ENCODE measurements around the gene IL4I1. TPM values are rescaled to one million over a fixed set of nuclear protein-coding genes. Genes with fewer than 3 reads are reported as not detected.

Gene IL4I1
- total RNA-seq, 1 donor from 2014 or later = 0.12 TPM

DNA sequence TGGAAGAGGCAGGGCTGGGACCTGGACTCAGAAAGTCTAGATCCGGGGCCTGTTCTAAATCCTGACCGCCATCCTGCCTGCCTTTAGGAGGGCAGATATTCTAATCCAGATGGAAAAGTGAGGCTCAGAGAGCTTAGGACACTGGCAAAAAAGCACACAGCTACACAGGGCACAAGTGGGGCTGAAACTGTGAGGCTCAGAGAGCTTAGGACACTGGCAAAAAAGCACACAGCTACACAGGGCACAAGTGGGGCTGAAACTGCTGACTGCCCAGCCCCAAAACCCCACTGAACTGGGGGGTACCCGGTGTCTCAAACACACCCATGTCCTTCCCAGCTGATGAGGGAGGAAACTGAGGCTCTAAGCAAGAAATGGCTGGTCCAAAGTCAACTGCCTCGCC lies 21.5 kb downstream of the IL4I1 start:
- Mint-ChIP-seq H3K36me3 (ENCODE audit: low read depth) (no peaks in the 10 kb centered on the region), H3K4me1 (peaks cover 30% of the 10 kb centered on the region), H3K27me3 (ENCODE audit: low read depth) (no peaks in the 10 kb centered on the region), H3K9me3 (no peaks in the 10 kb centered on the region), H3K27ac (ENCODE audit: unreplicated experiment) (no peak overlapping the region), H3K4me3 (no peak overlapping the region)
- no peak for DNase-seq (ENCODE audit: low read depth, low spot score)
- TF ChIP-seq, protein P1, sequence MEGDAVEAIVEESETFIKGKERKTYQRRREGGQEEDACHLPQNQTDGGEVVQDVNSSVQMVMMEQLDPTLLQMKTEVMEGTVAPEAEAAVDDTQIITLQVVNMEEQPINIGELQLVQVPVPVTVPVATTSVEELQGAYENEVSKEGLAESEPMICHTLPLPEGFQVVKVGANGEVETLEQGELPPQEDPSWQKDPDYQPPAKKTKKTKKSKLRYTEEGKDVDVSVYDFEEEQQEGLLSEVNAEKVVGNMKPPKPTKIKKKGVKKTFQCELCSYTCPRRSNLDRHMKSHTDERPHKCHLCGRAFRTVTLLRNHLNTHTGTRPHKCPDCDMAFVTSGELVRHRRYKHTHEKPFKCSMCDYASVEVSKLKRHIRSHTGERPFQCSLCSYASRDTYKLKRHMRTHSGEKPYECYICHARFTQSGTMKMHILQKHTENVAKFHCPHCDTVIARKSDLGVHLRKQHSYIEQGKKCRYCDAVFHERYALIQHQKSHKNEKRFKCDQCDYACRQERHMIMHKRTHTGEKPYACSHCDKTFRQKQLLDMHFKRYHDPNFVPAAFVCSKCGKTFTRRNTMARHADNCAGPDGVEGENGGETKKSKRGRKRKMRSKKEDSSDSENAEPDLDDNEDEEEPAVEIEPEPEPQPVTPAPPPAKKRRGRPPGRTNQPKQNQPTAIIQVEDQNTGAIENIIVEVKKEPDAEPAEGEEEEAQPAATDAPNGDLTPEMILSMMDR (conservative IDR thresholded peaks at IDR 0.05) = no peak

DNA sequence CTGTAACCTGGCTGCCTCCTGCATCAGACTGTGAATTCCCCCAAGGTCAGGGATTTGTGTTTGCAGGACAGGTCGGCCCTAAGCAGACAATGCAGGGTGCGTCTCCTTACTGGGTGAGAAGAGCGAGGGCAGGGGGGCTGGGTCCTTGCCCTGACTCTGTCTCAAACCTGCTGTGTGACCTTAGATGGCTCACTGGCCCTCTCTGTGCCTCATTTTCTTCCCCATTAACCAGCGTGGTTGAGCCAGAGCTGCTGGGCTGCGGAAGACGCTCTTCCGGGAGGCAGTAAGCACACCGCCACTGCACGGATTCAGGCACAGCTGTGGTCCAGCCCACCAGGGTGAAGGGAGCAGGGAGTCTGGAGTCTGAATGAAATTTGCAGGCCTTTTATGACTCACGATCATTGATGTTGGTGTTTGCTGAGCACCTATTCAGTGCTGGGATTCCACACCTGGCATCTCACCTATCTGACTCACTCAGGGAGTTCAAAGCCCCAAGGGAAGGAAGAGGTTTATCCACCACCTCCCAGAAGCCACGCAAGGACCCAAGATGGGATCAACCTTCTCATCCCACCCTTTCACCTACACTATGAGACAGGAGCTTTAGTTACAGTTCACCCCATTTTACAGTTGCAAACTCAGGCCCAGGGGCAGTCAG lies 22.1 kb downstream of the IL4I1 start:
- DNase-seq (ENCODE audit: low read depth, low spot score) = no peak
- Mint-ChIP-seq H3K4me3 (peak overlapping the region; percentile 55), H3K27ac (ENCODE audit: unreplicated experiment) (no peak overlapping the region), H3K4me1 (peaks cover 32% of the 10 kb centered on the region), H3K9me3 (no peaks in the 10 kb centered on the region), H3K27me3 (ENCODE audit: low read depth) (no peaks in the 10 kb centered on the region), H3K36me3 (ENCODE audit: low read depth) (no peaks in the 10 kb centered on the region)
- TF ChIP-seq, protein P1 (conservative IDR thresholded peaks at IDR 0.05) = no peak

DNA sequence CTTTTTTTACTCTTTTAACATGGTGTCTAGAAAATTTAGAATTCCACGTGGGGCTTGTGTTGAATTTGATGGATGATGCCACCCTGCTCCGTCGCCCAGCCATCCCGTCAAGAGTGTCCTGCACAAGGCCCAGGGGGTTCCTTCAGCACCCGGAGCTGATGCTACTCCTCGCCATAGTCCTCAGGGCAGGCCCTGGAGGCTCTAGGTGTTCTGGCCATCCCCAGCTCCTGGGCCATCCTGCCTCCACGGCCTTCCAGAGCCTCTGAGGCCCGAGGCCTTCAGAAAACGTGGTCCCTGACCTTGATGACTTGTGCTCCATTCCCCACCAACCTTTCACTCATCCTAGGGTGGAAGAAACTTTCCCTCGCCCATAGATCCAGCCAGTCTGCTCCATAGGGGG lies 22.9 kb downstream of the IL4I1 start:
- no peaks in the 10 kb centered on the region for H3K36me3 Mint-ChIP-seq (ENCODE audit: low read depth)
- DNase-seq (ENCODE audit: low read depth, low spot score) = no peak
- no peaks in the 10 kb centered on the region for H3K9me3 Mint-ChIP-seq
- H3K27me3 Mint-ChIP-seq (ENCODE audit: low read depth) = no peaks in the 10 kb centered on the region
- H3K27ac Mint-ChIP-seq (ENCODE audit: unreplicated experiment) = no peak overlapping the region
- H3K4me3 Mint-ChIP-seq = peak overlapping the region; percentile 55
- TF ChIP-seq, protein P1 (conservative IDR thresholded peaks at IDR 0.05) = no peak
- peaks cover 28% of the 10 kb centered on the region for H3K4me1 Mint-ChIP-seq

DNA sequence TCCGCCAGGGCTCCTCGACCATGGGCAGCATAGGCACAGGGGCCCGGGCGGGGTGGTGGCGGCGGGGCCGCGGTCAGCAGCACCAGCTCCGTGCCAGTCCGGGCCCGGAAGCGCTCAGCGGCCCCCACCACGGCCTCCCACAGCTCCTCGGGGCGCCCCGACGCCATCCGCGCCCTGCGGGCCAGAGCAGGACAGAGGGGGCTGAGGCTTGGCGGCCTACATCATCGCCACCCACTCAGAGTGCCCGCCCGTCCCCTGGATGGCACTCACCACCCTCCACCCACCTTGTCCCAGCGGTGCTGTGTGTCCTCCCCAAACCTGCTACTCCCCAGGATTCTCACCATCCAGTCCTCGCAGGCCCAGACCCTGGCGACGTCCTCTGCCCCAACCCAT lies 23.6 kb downstream of the IL4I1 start:
- TF ChIP-seq, protein P1 (conservative IDR thresholded peaks at IDR 0.05) = no peak
- Mint-ChIP-seq H3K27me3 (ENCODE audit: low read depth) (no peaks in the 10 kb centered on the region), H3K27ac (ENCODE audit: unreplicated experiment) (no peak overlapping the region), H3K9me3 (no peaks in the 10 kb centered on the region), H3K4me3 (peak overlapping the region; percentile 14), H3K4me1 (peaks cover 21% of the 10 kb centered on the region), H3K36me3 (ENCODE audit: low read depth) (no peaks in the 10 kb centered on the region)
- no peak for DNase-seq (ENCODE audit: low read depth, low spot score)

DNA sequence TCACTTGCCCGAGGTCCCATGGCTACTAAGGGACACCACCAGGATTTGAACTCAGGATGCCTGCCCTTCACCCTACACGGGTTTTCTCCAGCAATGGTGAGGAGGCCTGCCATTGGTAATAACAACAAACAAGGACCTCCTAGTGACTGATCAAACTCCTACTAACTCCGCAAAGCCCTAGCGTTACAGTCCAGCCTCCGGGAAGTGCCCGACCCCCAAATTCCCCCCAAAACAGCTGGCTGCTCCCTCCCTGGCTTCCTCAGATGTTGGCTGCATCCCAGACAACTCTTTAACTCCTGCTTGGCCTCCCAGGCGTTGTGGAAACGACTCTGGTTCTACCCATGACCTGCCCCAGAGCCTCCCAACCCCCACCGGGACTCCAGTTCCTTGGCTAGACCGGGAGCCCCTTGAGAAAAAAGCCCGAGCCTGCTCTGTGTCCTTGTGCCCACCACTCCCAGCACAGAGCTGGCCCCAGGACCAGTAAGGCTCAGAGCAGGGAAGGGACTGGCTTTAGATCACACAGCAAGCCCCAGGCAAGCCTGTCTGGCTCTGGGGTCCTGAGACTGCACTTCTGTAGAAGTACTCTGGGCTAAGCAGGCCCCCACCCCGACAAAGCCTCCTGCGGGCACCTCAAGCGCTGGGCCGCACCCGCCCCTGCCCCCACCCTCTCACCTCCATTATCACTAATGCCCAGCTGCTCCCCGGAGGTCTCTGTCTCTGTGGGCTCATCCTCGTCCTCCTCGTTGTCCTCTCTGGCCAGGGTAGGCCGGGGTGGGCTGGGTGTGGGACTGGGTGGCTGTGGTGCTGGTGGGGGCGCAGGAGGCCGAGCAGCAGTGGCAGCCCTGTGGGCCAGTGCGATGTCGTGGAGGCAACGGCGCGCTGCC lies 24.2 kb downstream of the IL4I1 start:
- H3K4me1 Mint-ChIP-seq = peaks cover 23% of the 10 kb centered on the region
- H3K27me3 Mint-ChIP-seq (ENCODE audit: low read depth) = peaks cover 3% of the 10 kb centered on the region
- peak overlapping the region; percentile 80 for H3K4me3 Mint-ChIP-seq
- no peaks in the 10 kb centered on the region for H3K9me3 Mint-ChIP-seq
- DNase-seq (ENCODE audit: low read depth, low spot score) = no peak
- H3K36me3 Mint-ChIP-seq (ENCODE audit: low read depth) = no peaks in the 10 kb centered on the region
- TF ChIP-seq, protein P1 (conservative IDR thresholded peaks at IDR 0.05) = no peak
- peak overlapping the region; percentile 92 for H3K27ac Mint-ChIP-seq (ENCODE audit: unreplicated experiment)

Measured in neural crest cell (in vitro differentiated cells).